HEK293 (cell line): Measurements from ENCODE around the gene MMP14.

Experiments used
- CTCF ChIA-PET: fragments of 350-600 bp; formaldehyde crosslinking; extraction: SDS; loops from one replicate; lab custom pipeline; 2021; ENCODE audit warnings: antibody characterized with exemption; lab: Yijun Ruan, JAX
- POLR2A ChIA-PET: fragments of 300-600 bp; formaldehyde crosslinking; extraction: SDS; loops from one replicate; lab custom pipeline; 2020; ENCODE audit warnings: antibody characterized with exemption, inconsistent platforms; lab: Yijun Ruan, JAX
- H3K27ac ChIP-seq: fragments of 200-500 bp; sonication (Bioruptor generic); 2 replicates; pipeline ENCODE4 v1.5.1; 2014; ENCODE audit warnings: low read depth, low read length, control low read depth, inconsistent platforms; ENCODE audit errors: extremely low read depth
- H3K36me3 ChIP-seq, 2 experiments: fragments of 200-500 bp in 1 of 2; sonication (Bioruptor generic) in 1 of 2; 1 replicate in 1 of 2; 2 replicates in 1 of 2; pipeline ENCODE4 v1.5.1; 2014 to 2017; ENCODE audit warnings: inconsistent platforms in 2 of 2, low read length in 2 of 2; ENCODE audit not compliant: control insufficient read depth in 2 of 2, insufficient read depth in 1 of 2
- H3K4me1 ChIP-seq: fragments of 200-500 bp; sonication (Bioruptor generic); 2 replicates; pipeline ENCODE4 v1.5.1; 2014; ENCODE audit warnings: mild to moderate bottlenecking, low read length, inconsistent platforms; ENCODE audit not compliant: control insufficient read depth, insufficient read depth
- H3K4me3 ChIP-seq: 2 replicates; pipeline ENCODE4 v1.5.1; 2011; ENCODE audit warnings: low read depth, mild to moderate bottlenecking, control low read depth, low read length, moderate library complexity
- H3K9me3 ChIP-seq: fragments of 200-500 bp; sonication (Bioruptor generic); 2 replicates; pipeline ENCODE4 v1.5.1; 2014; ENCODE audit warnings: low read depth, low read length, inconsistent platforms; ENCODE audit not compliant: control insufficient read depth, insufficient read depth
- FEZF1 ChIP-seq: fragments of 450-650 bp; formaldehyde crosslinking; IDR thresholded peaks from 2 replicates; pipeline ENCODE4 v1.5.1; 2016; ENCODE audit warnings: missing biosample characterization, missing genetic modification characterization
- KLF9 ChIP-seq: fragments of 450-650 bp; formaldehyde crosslinking; IDR thresholded peaks from 2 replicates; pipeline ENCODE4 v1.5.1; 2016; ENCODE audit warnings: missing biosample characterization, missing genetic modification characterization, low read depth
- REPIN1 ChIP-seq: fragments of 450-650 bp; formaldehyde crosslinking; IDR thresholded peaks from 2 replicates; pipeline ENCODE4 v1.5.1; 2017; ENCODE audit warnings: missing biosample characterization, missing genetic modification characterization, low read depth
- SCRT1 ChIP-seq: fragments of 450-650 bp; formaldehyde crosslinking; IDR thresholded peaks from 2 replicates; pipeline ENCODE4 v1.5.1; 2016; ENCODE audit warnings: missing biosample characterization, missing genetic modification characterization, borderline replicate concordance
- ZBTB48 ChIP-seq: fragments of 450-650 bp; formaldehyde crosslinking; IDR thresholded peaks from 2 replicates; pipeline ENCODE4 v1.5.1; 2016; ENCODE audit warnings: missing biosample characterization, missing genetic modification characterization
- ZFHX2 ChIP-seq: fragments of 450-650 bp; formaldehyde crosslinking; conservative IDR thresholded peaks from 2 replicates; pipeline ENCODE4 v1.5.1; 2016; ENCODE audit warnings: missing biosample characterization, missing genetic modification characterization
- ZNF10 ChIP-seq: fragments of 450-650 bp; formaldehyde crosslinking; IDR thresholded peaks from 2 replicates; pipeline ENCODE4 v1.5.1; 2017; ENCODE audit warnings: missing biosample characterization, missing genetic modification characterization
- ZNF16 ChIP-seq: fragments of 450-650 bp; formaldehyde crosslinking; IDR thresholded peaks from 2 replicates; pipeline ENCODE4 v1.5.1; 2016; ENCODE audit warnings: low read depth, missing biosample characterization, missing genetic modification characterization
- ZNF169 ChIP-seq: fragments of 450-650 bp; formaldehyde crosslinking; IDR thresholded peaks from 2 replicates; pipeline ENCODE4 v1.5.1; 2016; ENCODE audit warnings: missing biosample characterization, missing genetic modification characterization
- ZNF266 ChIP-seq: fragments of 450-650 bp; formaldehyde crosslinking; IDR thresholded peaks from 2 replicates; pipeline ENCODE4 v1.5.1; 2016; ENCODE audit warnings: missing biosample characterization, missing genetic modification characterization, low read depth
- ZNF335 ChIP-seq: fragments of 450-650 bp; formaldehyde crosslinking; conservative IDR thresholded peaks from 2 replicates; pipeline ENCODE4 v1.5.1; 2016; ENCODE audit warnings: missing biosample characterization, missing genetic modification characterization
- ZNF404 ChIP-seq: fragments of 450-650 bp; formaldehyde crosslinking; IDR thresholded peaks from 2 replicates; pipeline ENCODE4 v1.5.1; 2017; ENCODE audit warnings: missing biosample characterization, missing genetic modification characterization
- ZNF501 ChIP-seq: fragments of 450-650 bp; formaldehyde crosslinking; IDR thresholded peaks from 2 replicates; pipeline ENCODE4 v1.5.1; 2016; ENCODE audit warnings: missing biosample characterization, missing genetic modification characterization
- ZNF600 ChIP-seq: fragments of 450-650 bp; formaldehyde crosslinking; IDR thresholded peaks from 2 replicates; pipeline ENCODE4 v1.5.1; 2016; ENCODE audit warnings: missing biosample characterization, missing genetic modification characterization
- ZNF610 ChIP-seq: fragments of 450-650 bp; formaldehyde crosslinking; IDR thresholded peaks from 2 replicates; pipeline ENCODE4 v1.5.1; 2016; ENCODE audit warnings: missing biosample characterization, missing genetic modification characterization, borderline replicate concordance
- ZNF621 ChIP-seq: fragments of 450-650 bp; formaldehyde crosslinking; IDR thresholded peaks from 2 replicates; pipeline ENCODE4 v1.5.1; 2017; ENCODE audit warnings: missing biosample characterization, missing genetic modification characterization
- ZNF830 ChIP-seq: fragments of 450-650 bp; IDR thresholded peaks from 2 replicates; pipeline ENCODE4 v1.5.0; 2018; ENCODE audit warnings: missing biosample characterization, missing genetic modification characterization, low read depth, mild to moderate bottlenecking, moderate library complexity
- ZNF837 ChIP-seq: fragments of 450-650 bp; formaldehyde crosslinking; IDR thresholded peaks from 2 replicates; pipeline ENCODE4 v1.5.1; 2016; ENCODE audit warnings: missing biosample characterization, missing genetic modification characterization
- ZSCAN23 ChIP-seq: fragments of 450-650 bp; formaldehyde crosslinking; IDR thresholded peaks from 2 replicates; pipeline ENCODE4 v1.5.1; 2016; ENCODE audit warnings: missing biosample characterization, missing genetic modification characterization
- TF ChIP-seq, protein P1 (sequence below): fragments of 450-650 bp; formaldehyde crosslinking; IDR thresholded peaks from 2 replicates; pipeline ENCODE4 v1.5.1; 2016; ENCODE audit warnings: missing biosample characterization, missing genetic modification characterization
- TF ChIP-seq, protein P2 (sequence below): fragments of 450-650 bp; formaldehyde crosslinking; IDR thresholded peaks from 2 replicates; pipeline ENCODE4 v1.5.1; 2016; ENCODE audit warnings: missing biosample characterization, missing genetic modification characterization
- TF ChIP-seq, protein P3 (sequence below): fragments of 450-650 bp; IDR thresholded peaks from 2 replicates; pipeline ENCODE4 v1.5.1; 2018; ENCODE audit warnings: missing biosample characterization, mild to moderate bottlenecking, missing genetic modification characterization
- TF ChIP-seq, protein P4 (sequence below): fragments of 450-650 bp; formaldehyde crosslinking; conservative IDR thresholded peaks from 2 replicates; pipeline ENCODE4 v1.5.1; 2016; ENCODE audit warnings: low read depth, missing biosample characterization, missing genetic modification characterization

MMP14 gene

DNA sequence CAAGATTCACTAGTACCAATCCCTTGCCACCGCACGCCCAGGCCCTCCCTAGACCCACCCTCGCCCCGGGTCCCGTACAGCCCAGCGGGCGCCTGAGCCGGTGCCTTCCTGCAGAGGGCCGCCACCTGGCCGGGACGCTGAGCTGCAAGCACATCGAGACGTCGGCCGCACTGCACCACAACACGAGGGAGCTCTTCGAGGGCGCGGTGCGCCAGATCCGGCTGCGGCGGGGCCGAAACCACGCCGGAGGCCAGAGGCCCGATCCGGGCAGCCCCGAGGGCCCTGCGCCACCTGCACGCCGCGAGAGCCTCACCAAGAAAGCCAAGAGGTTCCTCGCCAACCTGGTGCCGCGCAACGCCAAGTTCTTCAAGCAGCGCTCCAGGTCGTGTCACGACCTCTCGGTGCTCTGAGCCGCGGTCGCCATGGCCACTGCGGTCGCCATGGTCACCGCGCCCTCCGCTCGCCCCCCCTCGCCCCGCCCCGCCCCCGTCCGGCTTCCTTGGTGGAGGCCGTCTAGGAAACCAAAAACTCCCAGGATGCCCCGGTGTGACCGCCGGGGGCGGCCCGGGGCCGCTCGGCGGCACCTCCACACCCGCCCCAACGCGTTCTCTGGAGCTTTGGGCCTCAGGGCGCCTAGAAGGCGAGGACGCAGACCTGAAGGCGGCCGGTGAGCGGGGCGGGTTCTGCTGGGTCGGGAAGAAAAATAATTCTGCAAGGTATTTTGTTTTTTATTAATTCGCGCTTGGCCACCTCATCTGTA lies 50.3 kb downstream of the MMP14 start (continued):
- TF ChIP-seq, protein P1, sequence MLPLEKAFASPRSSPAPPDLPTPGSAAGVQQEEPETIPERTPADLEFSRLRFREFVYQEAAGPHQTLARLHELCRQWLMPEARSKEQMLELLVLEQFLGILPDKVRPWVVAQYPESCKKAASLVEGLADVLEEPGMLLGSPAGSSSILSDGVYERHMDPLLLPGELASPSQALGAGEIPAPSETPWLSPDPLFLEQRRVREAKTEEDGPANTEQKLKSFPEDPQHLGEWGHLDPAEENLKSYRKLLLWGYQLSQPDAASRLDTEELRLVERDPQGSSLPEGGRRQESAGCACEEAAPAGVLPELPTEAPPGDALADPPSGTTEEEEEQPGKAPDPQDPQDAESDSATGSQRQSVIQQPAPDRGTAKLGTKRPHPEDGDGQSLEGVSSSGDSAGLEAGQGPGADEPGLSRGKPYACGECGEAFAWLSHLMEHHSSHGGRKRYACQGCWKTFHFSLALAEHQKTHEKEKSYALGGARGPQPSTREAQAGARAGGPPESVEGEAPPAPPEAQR, result no peak
- no peak for TF ChIP-seq ZNF16 (tag by site-specific recombination)
- TF ChIP-seq ZSCAN23 (tag by site-specific recombination), result no peak
- TF ChIP-seq, protein P2, sequence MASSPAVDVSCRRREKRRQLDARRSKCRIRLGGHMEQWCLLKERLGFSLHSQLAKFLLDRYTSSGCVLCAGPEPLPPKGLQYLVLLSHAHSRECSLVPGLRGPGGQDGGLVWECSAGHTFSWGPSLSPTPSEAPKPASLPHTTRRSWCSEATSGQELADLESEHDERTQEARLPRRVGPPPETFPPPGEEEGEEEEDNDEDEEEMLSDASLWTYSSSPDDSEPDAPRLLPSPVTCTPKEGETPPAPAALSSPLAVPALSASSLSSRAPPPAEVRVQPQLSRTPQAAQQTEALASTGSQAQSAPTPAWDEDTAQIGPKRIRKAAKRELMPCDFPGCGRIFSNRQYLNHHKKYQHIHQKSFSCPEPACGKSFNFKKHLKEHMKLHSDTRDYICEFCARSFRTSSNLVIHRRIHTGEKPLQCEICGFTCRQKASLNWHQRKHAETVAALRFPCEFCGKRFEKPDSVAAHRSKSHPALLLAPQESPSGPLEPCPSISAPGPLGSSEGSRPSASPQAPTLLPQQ (tag by site-specific recombination), result peak; percentile 10; the same call in 1 of the 2 replicates
- TF ChIP-seq ZNF501, result no peak
- TF ChIP-seq ZFHX2 (tag by site-specific recombination), result peak; percentile 50
- peak; percentile 63 for TF ChIP-seq KLF9 (tag by site-specific recombination)
- no peak for TF ChIP-seq ZNF169 (tag by site-specific recombination)
- TF ChIP-seq, protein P3, sequence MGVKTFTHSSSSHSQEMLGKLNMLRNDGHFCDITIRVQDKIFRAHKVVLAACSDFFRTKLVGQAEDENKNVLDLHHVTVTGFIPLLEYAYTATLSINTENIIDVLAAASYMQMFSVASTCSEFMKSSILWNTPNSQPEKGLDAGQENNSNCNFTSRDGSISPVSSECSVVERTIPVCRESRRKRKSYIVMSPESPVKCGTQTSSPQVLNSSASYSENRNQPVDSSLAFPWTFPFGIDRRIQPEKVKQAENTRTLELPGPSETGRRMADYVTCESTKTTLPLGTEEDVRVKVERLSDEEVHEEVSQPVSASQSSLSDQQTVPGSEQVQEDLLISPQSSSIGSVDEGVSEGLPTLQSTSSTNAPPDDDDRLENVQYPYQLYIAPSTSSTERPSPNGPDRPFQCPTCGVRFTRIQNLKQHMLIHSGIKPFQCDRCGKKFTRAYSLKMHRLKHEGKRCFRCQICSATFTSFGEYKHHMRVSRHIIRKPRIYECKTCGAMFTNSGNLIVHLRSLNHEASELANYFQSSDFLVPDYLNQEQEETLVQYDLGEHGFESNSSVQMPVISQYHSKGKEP (tag by site-specific recombination), result no peak
- TF ChIP-seq ZNF404 (tag by site-specific recombination), result no peak
- no peak for TF ChIP-seq ZNF830 (tag by site-specific recombination)
- no peak for TF ChIP-seq ZNF266 (tag by site-specific recombination)
- no peak for TF ChIP-seq ZNF621 (tag by site-specific recombination)
- TF ChIP-seq FEZF1 (tag by site-specific recombination), result no peak
- peak; percentile 97 for TF ChIP-seq ZNF335 (tag by site-specific recombination)
- TF ChIP-seq ZNF837, result no peak

DNA sequence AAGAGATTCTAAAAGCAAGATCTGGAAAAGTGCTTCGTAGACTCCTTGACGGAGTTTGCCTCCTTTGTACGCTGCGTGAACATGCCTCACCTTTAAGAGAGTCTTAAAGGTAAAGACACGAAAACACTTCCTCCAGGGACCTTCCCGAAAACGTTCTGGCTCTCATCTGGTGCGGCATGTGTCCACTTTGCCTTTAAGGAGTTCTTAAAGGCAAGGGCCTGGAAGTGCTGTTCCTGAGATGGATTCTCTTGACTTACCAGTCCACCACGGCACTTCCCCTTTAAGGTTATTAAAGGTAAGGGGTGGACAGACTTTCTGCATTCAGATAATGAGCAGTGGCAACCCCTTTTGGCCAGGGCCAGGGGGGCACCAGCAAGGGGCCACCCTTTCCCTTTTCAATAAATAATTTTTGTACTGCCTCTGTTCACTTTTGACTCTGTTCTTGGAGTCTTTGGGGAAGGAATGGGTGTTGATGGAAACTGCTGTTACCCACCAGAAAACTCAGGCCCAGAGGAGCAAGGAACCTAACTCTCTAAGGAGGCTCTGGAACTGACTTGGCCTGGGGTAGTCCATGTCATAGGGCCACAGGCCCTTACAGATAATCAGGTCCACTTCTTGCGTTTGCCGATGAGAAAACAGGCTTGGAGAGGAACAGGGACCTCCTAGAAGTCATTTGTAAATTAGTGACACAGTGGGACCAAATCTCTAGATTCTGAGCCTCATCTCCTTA lies 51.0 kb downstream of the MMP14 start:
- H3K9me3 ChIP-seq, result no peaks in the 10 kb centered on the region
- ChIA-PET POLR2A (interaction anchor here (1.2 to 1.4 kb wide), 3 partner anchors 10 to 69 kb away, joined by 3 to 5 read pairs (median 4); partner anchors contain the start of genes HAUS4 and LRP10), CTCF (interaction anchor here (0.7 to 7.8 kb wide), 3 partner anchors 13 to 64 kb away, joined by 4 to 43 read pairs (median 26); no protein-coding TSS in a partner anchor)
- H3K4me3 ChIP-seq, result peak overlapping the region; percentile 55
- no peaks in the 10 kb centered on the region for H3K36me3 ChIP-seq
- H3K27ac ChIP-seq, result peak overlapping the region; percentile 78
- H3K4me1 ChIP-seq, result peaks cover 6% of the 10 kb centered on the region
- no peak for TF ChIP-seq ZNF610 (tag by site-specific recombination)
- peak; percentile 80 for TF ChIP-seq ZNF600 (tag by site-specific recombination)
- TF ChIP-seq, protein P2 (tag by site-specific recombination), result peak; percentile 97
- no peak for TF ChIP-seq ZNF10
- TF ChIP-seq REPIN1, result no peak
- no peak for TF ChIP-seq SCRT1
- peak; percentile 65; the same call in 1 of the 2 replicates for TF ChIP-seq ZBTB48 (tag by site-specific recombination)
- TF ChIP-seq, protein P4, sequence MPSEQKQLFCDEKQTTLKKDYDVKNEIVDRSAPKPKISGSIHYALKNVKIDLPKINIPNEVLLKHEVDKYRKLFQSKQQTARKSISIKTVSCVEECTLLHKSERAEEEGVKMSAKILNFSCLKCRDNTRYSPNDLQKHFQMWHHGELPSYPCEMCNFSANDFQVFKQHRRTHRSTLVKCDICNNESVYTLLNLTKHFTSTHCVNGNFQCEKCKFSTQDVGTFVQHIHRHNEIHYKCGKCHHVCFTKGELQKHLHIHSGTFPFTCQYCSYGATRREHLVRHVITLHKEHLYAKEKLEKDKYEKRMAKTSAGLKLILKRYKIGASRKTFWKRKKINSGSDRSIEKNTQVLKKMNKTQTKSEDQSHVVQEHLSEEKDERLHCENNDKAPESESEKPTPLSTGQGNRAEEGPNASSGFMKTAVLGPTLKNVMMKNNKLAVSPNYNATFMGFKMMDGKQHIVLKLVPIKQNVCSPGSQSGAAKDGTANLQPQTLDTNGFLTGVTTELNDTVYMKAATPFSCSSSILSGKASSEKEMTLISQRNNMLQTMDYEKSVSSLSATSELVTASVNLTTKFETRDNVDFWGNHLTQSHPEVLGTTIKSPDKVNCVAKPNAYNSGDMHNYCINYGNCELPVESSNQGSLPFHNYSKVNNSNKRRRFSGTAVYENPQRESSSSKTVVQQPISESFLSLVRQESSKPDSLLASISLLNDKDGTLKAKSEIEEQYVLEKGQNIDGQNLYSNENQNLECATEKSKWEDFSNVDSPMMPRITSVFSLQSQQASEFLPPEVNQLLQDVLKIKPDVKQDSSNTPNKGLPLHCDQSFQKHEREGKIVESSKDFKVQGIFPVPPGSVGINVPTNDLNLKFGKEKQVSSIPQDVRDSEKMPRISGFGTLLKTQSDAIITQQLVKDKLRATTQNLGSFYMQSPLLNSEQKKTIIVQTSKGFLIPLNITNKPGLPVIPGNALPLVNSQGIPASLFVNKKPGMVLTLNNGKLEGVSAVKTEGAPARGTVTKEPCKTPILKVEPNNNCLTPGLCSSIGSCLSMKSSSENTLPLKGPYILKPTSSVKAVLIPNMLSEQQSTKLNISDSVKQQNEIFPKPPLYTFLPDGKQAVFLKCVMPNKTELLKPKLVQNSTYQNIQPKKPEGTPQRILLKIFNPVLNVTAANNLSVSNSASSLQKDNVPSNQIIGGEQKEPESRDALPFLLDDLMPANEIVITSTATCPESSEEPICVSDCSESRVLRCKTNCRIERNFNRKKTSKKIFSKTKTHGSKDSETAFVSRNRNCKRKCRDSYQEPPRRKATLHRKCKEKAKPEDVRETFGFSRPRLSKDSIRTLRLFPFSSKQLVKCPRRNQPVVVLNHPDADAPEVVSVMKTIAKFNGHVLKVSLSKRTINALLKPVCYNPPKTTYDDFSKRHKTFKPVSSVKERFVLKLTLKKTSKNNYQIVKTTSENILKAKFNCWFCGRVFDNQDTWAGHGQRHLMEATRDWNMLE, result 0 out of 2 replicates have a peak, but pooled peaks have one; percentile 31
- TF ChIP-seq ZNF169 (tag by site-specific recombination), result no peak
